Measurements from ENCODE around the gene SEMA4C.

SEMA4C gene

DNA sequence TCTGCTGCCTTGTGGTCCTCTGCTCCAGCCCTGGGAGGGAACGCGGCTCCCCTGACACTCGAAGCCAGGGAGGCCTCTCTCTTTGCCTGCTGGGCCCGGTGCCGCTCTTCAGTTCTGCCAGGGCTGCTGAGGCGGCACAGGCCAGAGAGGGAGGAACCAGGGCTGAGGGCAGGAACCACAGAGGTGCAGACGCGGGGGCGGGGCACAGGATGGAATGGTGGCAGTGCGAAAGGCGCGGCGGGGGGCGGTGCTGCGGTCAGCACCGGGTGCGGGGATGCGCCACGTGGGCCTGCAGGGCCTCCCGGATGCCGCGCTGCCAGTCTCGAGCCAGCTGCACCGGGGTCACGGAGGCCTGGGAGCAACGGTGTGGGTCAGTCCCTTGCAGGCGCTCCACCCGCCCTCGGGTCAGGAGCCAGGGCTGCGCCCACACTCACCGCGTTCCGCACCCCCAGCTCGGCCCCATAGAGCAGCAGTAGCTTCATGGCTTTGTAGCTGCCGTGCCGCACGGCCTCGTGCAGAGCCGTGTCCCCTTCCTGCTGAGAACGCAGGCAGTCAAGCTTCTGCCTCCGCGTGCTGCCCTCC is 30.5 kb downstream of the SEMA4C start:
- DNase-seq = no peak

DNA sequence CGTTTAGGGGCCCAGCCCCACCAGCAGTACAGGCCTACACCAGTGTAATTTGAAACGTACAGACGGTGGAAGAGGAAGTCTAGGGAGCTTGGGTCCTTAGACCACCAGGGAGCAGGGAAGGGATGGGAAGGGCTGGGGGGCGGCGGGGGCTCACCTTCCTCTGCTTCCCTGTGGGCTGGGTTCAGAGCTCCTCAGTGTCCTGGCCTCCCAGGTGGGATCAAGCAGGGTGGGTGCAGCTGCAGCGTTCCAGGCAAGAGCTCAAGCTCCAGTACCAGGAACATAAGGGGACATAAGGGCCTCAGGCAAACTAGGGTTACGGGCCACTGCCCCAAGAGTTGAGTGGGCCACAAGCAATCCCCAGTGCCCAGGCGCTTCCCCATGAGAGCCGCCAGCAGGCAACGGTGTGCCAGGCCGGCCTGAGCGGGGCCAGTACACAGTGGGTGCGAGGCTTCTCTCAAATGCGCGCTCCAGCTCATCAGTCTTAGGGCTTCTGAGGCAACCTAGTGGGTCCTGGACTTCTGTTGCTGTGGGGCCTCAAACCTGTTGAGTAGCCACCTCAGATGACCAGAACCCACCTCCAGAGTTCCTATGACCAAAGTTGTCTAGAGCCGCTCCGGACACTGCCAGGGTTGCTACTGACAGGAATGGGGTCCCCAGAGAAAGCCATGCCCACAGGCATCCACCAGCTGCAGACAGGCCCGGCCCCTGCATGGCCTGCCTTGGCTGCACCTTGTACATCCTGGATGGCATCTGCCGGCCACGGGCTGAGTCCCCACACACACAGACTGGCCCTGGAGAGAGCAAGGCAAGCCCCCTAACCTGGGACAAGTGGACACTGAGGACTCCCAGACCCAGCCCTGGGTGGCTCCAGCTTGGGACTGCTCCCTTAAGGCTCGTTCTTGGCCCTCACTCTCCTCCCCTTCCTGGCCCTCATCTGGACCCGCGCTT is 31.3 kb downstream of the SEMA4C start:
- no peak for DNase-seq

DNA sequence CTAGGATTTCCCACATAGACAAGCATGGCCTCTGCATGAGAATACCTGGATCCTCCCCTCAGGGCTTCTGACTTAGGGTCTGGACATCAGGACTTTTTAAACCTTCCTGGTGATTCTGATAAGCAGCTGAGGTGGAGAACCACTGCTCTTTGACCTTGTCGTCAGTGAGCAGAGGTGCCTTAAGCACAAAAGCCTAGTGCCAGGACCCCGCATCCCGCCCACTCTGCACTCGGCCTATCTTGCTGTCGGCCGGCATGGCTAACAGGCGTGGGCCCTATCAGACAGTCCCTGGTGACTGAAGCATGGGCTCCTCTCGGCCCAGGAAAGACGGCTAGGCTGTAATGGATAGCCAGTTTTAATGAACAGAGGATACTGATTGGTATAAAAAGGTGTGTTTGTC is 32.3 kb downstream of the SEMA4C start:
- DNase-seq = no peak

DNA sequence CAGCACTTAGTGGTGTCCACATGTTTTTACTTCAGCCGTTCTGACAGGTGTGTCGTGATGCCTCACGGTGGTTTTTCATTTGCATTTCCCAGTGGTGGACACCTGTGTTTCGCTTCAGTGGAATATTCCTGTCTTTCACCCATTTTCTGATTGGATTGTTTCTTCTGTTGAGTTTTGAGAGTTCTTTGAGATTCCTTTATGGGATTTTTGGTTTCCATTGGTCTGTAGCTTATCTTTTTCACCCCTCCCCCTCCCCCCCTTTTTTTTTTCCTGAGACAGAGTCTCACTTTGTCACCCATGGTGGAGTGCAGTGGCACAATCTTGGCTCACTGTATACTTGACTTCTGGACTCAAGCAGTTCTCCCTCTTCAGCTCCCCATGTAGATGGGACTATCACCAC is 34.0 kb downstream of the SEMA4C start:
- no peak for DNase-seq

DNA sequence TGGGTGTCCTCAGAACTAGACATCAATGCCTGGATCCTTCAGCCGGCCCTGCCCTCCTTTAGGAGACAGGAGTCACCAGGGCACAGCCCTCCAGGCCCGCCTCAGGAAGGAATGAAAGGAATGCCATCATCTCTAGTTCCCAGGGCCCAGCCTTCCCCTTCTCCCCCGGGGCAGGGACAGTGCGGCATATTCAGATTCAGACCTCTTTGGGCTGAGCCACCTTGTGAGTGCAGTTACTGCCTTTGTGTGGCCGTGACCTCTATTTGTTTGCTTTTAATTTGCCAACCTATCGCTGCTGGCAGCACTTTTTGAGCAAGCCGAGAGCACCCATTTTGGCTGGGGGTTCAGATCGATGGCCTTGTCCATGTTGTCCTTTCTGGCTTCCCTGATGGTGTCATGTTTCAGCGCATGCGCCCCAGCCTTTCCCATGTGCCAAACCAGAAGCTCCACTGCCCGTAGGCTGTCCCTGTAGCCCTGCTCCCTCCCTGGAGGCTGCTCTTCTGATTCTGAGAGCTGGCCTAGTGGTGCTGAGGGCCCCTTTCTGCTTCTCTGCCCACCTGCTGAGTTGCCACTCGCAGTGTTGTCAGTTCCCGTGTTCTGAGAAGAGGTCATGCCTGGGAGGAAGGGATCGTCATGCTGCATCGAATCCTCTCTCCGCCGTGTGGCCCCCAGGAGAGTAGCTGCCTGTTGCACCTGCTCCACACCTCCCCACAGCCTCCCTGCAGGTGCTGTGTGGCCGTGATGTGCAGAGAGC is 36.9 kb downstream of the SEMA4C start:
- DNase-seq = peak; percentile 80

DNA sequence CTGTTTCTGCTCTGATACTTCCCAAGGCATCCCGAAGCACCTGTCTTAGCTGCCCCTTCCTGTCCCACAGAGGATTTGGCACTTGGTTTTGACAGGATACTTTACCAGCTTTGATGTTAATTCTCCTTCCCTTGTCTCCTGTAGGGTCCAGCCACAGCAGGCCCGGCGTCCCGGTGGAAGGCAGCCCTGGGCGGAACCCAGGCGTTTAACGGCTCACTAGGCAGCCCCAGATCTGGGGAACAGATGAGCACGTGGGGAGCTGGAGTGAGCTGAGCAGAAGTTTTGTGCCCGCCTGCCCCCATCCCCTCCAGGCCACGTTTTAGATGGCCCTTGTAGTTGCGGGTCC is 37.5 kb downstream of the SEMA4C start:
- DNase-seq = no peak

DNA sequence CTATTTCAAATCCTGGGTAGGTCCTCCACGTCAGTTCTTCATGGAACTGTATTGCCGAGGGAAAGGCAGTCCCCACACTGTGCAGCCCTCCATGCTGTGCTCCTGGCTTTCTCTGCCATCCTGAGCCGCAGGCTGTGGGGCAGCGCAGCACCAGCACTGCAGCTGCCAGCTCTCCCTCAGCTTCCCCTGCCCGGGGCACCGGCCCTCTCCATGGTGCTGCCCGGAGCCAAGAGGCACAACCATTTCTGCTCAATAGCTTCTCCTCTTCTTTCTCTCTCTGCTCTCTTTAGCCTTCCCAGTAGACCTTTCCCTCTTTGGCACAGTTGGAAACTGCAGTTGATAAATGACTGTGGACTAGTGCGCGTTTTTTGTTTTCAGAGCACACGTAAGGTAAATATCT is 38.2 kb downstream of the SEMA4C start:
- no peak for DNase-seq

DNA sequence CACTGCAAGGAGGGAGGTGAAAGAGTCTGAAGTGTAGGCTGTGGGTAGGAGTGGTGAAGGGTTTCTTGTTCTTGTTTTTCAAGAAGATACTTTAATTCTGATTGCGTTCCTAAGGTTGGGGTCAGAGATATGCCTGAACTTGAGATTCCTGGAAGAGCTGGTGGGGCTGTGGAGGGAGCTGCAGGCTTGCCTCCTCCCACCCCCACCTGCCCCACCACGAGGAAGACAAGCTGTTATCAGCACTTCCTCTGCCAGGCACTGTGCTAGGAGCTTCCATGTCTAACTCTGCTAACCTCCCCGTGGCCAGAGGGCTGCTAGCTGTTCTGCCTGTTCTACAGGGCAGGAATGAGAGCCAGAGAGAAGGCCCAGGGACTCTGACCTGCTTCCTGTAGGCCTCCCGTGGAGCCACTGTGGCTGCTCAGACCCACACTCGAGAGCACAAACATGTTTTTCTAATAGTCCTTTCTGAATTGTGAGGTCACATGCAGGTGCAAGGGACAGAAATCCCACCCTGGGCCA is 39.8 kb downstream of the SEMA4C start:
- no peak for DNase-seq

DNA sequence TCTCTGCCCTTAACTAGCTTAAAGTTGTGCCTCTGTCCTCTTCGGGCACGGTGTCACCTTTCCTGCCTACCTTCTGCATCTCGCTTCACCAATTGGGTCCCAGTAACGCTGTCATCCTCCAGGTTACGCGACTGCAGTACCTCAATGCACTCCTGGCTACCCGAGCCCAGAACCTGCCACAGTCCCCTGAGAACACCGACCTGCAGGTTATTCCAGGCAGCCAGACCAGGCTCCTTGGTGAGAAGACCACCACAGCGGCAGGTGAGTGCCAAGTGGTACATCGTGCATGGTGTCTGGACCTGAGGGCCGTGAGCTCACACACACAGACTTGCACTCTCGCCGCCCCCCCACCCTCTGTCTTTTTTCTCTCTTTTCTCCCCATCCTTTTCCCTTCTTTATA is 41.0 kb downstream of the SEMA4C start:
- no peak for DNase-seq

DNA sequence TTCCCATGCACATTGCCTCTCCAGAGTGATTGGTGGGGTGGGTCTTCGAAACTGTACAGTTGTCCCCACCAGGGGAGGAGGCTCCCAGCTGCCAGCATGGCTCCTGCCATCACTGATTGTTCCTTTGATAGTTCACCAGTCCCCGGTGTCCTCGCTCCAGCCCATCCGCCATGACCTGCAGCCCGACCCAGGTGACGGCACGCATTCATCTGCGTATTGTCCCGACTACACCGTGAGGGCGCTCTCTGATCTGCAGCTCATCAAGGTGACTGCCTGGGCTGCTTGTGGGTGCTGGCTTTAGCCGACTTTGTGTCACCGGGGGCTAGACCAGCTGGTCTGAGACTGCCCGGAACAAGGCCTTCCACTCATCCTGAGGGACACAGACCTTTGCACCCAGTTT is 41.4 kb downstream of the SEMA4C start:
- DNase-seq = no peak

DNA sequence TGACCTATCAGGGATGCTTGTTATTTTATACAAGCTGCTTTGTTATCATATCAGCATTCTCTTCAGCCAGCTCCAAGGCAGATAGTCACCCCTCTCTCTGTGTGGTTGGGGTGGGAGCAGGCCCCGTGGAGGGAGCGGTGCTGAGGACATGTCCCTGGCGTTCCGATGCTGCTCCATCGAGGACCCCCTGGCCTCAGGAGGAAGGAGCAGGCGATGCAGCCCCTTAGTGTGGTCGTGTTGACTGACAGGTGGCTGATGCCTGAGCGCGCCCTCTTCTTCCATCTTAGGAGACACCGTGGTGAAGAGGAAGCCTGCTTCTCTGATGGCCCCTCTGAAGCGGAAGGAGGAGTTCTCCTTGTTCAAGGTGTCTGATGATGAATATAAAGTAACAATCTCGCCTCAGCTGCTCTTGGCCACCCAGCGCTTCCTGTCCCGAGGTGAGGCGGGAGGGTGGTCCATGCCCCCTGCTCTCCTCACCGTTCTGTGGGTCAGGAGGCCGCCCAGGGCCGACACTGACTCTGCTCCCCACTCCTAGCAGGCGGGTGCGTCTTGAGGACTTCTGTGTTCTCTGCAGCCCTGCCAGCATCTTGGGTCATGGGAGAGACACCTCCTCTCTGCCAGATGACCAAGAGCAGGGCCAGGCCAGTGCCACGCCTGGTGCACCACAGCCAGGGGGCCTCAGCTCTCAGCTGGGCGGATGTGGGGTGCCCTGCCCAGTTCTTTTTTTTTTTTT is 43.2 kb downstream of the SEMA4C start:
- DNase-seq = no peak

DNA sequence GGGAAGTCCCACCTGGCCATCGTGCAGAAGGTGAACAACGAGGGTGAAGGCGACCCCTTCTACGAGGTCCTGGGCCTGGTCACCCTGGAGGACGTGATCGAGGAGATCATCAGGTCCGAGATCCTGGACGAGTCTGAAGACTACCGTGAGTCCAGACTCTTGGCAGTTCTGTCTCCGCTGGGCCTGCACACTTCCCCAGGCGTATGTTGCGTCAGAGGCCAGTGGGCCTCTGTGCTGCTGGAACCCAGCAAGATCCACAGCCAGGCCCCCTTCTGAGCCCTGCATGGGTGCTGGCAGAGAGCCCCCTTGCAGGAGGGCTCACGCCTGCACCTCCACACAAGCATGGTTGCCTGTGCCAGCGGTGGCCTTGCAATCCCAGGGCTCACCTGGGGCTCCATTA is 44.8 kb downstream of the SEMA4C start:
- DNase-seq = no peak

DNA sequence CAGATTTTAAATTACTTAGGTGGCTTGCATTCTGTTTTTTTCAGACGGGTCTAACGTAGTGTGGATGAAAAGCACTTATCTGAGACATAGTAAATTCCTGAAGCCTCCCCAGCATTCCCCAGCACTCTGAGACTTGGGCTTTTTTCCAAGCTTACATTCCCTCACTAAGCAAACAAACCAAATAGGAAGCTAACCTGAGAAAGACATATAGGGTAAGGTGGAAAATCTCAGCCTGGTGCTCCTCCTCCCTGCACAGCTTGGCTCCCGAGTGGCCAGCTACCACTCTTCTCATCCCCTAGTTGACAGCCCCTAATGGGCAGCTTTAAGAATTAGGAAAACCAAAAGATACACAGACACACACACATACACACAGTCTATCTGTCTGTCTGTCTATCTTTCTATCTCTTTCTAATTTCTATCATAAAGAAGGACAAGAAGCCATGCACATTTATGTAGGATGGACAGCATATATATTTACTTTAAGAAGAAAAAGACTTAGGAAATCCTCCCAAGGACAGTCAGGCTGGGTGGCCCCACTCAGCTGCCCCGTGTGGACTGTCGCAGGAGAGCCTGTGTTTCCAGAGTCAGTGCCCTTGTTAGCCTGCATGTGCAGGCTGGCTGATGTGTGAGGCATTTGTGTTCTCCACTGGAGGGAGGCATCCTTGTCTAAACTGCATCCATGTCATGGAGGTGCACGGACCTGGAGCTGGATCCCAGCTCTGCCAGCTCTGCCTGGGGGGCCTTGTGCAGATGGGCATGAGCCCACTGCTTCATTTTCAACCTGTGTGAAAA is 45.6 kb downstream of the SEMA4C start:
- DNase-seq = no peak

DNA sequence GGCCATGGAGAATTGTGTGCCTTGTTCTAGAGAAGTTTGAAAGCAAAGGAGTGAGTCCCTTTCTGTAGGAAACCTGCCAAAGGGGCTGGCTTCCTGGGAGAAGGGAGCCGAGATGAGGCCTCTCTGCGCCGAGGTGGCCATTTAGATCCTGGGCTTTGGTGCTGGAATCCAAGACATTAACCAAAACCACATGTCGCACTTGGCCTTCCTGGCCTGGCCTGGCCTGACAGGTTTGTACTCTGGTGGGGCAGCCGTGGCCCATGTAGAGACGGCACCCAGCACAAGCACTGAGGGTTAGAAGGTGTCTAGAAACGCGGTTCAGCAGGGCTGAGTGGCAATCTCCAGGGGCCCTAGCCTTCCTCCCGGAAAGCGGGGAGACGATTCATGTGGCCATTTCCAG is 46.7 kb downstream of the SEMA4C start:
- no peak for DNase-seq

DNA sequence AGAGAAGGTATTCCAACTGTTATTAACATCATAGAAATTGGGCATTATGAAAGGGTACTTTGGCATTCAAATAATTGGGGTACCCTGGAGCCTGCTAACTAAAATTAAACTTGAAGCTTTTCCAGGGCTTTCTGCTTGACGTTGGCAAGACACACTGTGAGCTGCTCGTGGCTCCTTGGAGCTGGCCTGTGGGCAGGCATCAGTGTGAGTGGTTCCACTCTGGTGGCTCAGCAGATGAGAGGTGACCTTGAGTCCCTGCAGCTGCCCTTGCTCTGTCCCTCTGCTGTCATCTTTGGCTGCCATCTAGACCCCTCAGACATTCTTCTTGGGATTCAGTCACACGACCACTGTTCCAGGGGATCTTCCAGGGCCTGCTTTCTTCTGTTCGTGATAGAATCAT is 47.1 kb downstream of the SEMA4C start:
- DNase-seq = no peak

DNA sequence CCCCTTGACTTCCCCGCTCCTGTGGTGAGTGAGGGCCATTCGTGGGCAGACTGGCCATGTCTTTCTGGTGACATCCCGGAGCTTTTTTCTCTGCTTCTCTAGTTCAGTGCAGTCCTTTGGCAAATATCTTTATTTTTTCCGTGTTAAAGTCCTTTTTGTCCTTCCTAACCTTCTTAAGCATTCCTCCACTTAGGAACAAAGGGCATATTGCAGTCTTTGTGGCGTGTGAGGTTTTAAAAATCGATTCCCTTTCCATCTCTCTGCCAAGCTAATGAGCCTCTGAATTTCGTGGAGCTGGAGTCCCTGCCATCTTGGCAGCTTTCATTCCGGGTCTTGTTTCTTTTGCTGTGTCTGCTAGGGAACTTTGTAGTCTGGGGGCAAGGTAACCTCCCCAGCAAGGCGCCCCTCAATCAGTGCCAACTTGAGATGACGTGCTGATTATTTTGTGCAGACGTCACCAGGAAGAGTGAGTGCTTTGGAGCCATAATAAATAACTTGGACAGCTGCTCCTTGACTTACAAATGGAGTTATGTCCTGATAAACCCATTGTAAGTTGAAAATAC is 48.7 kb downstream of the SEMA4C start:
- DNase-seq = no peak

DNA sequence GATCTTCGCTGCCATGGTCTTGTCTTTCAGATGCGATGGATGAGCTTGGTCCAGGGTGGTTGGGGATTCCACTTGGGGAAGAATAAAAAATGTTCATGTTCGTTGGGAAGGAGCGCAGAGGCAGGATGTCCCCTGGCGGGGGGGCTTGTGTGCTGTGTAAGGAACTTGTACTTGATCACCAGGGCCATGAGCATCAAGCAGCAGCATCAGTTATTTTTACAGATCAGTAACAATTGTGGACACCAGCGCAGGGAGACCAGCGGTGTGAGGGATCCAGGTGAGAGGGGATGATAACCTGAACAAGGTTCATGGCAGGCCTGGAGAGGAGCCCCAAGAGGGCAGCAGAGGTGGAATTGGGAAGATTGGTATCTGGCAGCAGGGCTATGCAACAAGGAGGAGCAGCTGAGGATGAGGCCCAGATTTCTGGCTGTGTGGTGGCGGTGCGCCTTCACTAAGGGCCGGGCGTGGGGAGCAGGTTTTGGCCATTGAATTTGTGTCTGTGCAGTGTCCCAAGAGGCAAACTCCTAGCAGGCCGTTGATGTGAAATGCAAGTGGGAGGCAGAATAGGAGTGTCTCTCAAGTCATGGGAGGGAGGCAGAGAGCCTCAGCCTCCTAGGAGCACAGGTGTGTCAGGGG is 49.9 kb downstream of the SEMA4C start:
- DNase-seq = no peak

DNA sequence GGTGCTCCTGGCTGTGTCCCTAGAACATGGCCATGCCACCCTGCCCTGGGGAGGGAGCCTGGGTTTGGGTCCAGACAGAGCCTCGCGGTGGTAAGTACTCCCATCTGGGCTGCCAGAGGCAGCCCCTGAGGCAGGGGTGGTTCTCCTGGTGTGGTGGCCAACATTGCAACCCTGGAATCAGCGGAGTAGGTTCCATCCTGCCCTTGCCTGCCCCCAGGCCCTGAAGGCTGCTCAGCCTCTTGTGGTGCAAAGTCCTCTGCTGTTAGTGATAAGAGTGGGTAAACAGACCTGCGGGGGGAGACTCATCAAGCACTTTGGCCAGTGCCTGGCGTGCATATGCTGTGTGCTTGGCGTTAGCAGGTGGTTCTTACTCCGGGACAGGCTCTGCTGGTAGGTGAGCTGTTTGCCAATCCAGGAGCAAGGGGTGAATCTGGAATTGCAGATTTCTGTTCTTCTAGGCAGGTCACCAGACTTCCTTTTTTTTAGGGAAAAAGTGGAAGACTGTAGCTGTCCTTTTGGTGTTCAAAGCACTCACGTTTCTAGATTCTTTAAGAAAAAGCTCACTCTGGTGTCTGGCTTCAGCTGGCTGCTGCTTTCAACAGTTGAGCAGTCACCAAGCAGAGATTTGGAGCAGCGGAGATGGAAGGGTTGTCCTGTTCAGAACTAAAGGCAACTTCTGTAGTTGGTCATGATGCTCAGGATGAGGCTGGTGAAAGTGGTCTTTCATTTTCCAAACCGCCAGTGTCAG is 50.6 kb downstream of the SEMA4C start:
- DNase-seq = peak; percentile 52

DNA sequence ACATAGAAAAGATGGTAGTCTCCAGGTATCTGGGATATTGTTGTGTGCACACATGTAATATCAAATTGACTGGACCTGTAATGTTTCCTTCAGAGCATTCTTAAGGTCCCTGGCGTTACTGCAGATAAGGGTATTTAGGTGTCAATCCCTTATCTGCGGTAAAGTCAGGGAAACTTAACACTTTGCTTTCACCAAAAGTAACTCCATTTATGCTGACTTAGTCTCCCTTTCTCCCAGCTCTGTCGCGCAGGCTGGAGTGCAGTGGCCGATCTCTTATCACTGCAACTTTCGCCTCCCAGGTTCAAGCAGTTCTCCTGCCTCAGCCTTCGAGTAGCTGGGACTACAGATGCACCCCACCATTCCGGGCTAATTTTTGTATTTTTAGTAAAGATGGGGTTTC is 52.0 kb downstream of the SEMA4C start:
- no peak for DNase-seq

All from NCI-H2029 (cell line).